Adrenal gland (tissue), 12 donors: ENCODE results near the gene CEP85L. TPM values are rescaled to one million over a fixed set of nuclear protein-coding genes. Genes with fewer than 3 reads are reported as not detected.

Experiments
- DNase-seq, 7 donors: peaks; one replicate each; pipeline ENCODE4 v3.0.0-alpha.2; 2019 to 2020
- H3K27ac ChIP-seq, 5 donors: fragments of 200-600 bp; sonication (generic) in 4 of 5; 1 replicate in 3 of 5; 2 replicates in 2 of 5; pipeline versions ENCODE4 v1.5.1 to v1.8.0; 2016 to 2020; ENCODE audit warnings: mild to moderate bottlenecking in 1 of 5
- H3K27me3 ChIP-seq: fragments of 200-600 bp; 2 replicates; pipeline ENCODE4 v1.8.0; 2021
- H3K36me3 ChIP-seq, 2 donors: fragments of 200-600 bp; replicated peaks in 1 of 2; 1 replicate in 1 of 2; 2 replicates in 1 of 2; pipeline versions ENCODE4 v1.5.1 to v1.8.0; 2018 to 2022
- H3K4me1 ChIP-seq, 2 donors: fragments of 200-600 bp; replicated peaks in 1 of 2; 1 replicate in 1 of 2; 2 replicates in 1 of 2; pipeline versions ENCODE4 v1.5.1 to v1.8.0; 2018 to 2021
- H3K4me3 ChIP-seq, 4 donors: fragments of 200-600 bp; sonication (generic) in 3 of 4; one replicate each; pipeline ENCODE4 v1.5.1; 2016 to 2018
- H3K9me3 ChIP-seq, 3 donors: fragments of 200-600 bp; sonication (generic) in 1 of 3; replicated peaks in 1 of 3; 1 replicate in 2 of 3; 2 replicates in 1 of 3; pipeline versions ENCODE4 v1.5.1 to v1.8.0; 2016 to 2021
- POLR2A ChIP-seq, 2 donors: fragments of 450-650 bp; IDR thresholded peaks; one replicate each; pipeline ENCODE4 v1.6.1; 2017; ENCODE audit warnings: antibody characterized with exemption in 2 of 2, mild to moderate bottlenecking in 2 of 2, moderate library complexity in 1 of 2
- WGBS, 4 donors: extraction: QIAGEN DNeasy Blood & Tissue Kit in 2 of 4; methylation state at CpG; one replicate each; pipeline versions ENCODE4 v1.1.5 to v1.1.7; 2013 to 2017; 5-methylcytosine and 5-hydroxymethylcytosine counted together
- intact Hi-C, 2 donors: fragments of 100-400 bp; cut with DNase I; formaldehyde crosslinking; loops; one replicate each; pipeline versions ENCODE4 v1.14.1 to v1.15.0; 2022 to 2023
- polyA plus RNA-seq, 3 donors: library from polyadenylated mRNA; stranded (reverse); fragments of 200-250 nt in 2 of 3; fragments of 350-450 nt in 1 of 3; fragmentation: Illumina TruSeq in 1 of 3; extraction: RNeasy Lipid Tissue Mini Kit (QIAGEN cat#74804) in 1 of 3; gene quantifications; one replicate each; pipeline ENCODE4 v1.2.3, GENCODE V29; 2013 to 2014
- total RNA-seq, 9 donors: library from RNA; depleted of rRNA in 4 of 9; stranded (reverse); fragments of >200 nt in 4 of 9; fragments of 120-200 nt in 1 of 9; fragmentation: NEBNext Ultra II Directional in 1 of 9; extraction: Animal tissue kit (Norgen Biotek cat#: 25700) in 1 of 9; gene quantifications; one replicate each; pipeline versions ENCODE4 v1.1.0 to v1.2.4, GENCODE V29; 2013 to 2023
- TF ChIP-seq, protein P1 (sequence below), 6 experiments: fragments of 450-650 bp in 4 of 6; fragments of 200-600 bp in 2 of 6; sonication (generic) in 1 of 6; IDR thresholded peaks; 1 replicate in 5 of 6; 2 replicates in 1 of 6; pipeline versions ENCODE4 v1.5.1 to v1.8.0; 2016 to 2021; ENCODE audit warnings: antibody characterized with exemption in 6 of 6, mild to moderate bottlenecking in 2 of 6, moderate library complexity in 1 of 6
- donor health status: healthy with polysubstance abuse.
- donor health status: Bipolar disorder and iron deficiency.
- donor health status: DM: yes; HTN: yes; CAD: no.
- donor health status: DM: no; HTN: no; CAD: no.
- donor health status: DM: no; HTN: no; CAD: no.
- donor health status: DM: yes; HTN: yes; CAD: no.

CEP85L gene
- total and polyA plus RNA-seq, 12 donors: 2.3 to 74.3 (median 23.3) TPM

GRCh38 chr6:118602300-118602699 is 49.1 kb downstream of the CEP85L start:
- WGBS, 4 donors: 92 to 96% (median 95%) methylated on average over 2 of the region's 2 CpGs
- no peak overlapping the region for H3K27ac ChIP-seq
- H3K9me3 ChIP-seq: no peaks in the 10 kb centered on the region
- H3K36me3 ChIP-seq: no peaks in the 10 kb centered on the region
- H3K27me3 ChIP-seq: no peaks in the 10 kb centered on the region
- peaks cover 0 to 14% of the 10 kb centered on the region in 2 donors for H3K4me1 ChIP-seq
- TF ChIP-seq, protein P1, sequence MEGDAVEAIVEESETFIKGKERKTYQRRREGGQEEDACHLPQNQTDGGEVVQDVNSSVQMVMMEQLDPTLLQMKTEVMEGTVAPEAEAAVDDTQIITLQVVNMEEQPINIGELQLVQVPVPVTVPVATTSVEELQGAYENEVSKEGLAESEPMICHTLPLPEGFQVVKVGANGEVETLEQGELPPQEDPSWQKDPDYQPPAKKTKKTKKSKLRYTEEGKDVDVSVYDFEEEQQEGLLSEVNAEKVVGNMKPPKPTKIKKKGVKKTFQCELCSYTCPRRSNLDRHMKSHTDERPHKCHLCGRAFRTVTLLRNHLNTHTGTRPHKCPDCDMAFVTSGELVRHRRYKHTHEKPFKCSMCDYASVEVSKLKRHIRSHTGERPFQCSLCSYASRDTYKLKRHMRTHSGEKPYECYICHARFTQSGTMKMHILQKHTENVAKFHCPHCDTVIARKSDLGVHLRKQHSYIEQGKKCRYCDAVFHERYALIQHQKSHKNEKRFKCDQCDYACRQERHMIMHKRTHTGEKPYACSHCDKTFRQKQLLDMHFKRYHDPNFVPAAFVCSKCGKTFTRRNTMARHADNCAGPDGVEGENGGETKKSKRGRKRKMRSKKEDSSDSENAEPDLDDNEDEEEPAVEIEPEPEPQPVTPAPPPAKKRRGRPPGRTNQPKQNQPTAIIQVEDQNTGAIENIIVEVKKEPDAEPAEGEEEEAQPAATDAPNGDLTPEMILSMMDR (IDR thresholded peaks at IDR 0.05): no peak
- TF ChIP-seq POLR2A (IDR thresholded peaks at IDR 0.05): no peak
- DNase-seq: no peak
- intact Hi-C loops: no loop called here
- no peak overlapping the region for H3K4me3 ChIP-seq

DNA sequence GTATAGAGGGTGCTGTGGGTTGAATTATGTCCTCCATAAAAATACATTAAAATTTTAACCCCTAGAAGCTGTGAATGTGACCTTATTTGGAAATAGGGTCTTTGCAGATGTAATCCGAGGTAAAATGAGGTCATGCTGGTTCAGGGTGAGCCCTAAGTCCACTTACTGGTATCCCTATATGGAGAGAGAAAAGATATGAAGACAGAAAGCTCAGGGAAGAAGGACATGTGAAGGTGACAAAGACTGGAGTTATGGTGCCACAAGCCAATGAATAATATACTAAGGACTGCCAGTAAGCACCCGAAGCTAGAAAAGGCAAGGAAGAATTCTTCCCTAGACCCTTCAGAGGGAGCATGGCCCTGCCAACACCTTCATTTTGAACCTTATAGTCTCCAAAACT is 53.1 kb downstream of the CEP85L start:
- no peaks in the 10 kb centered on the region for H3K27me3 ChIP-seq
- 66 to 84% (median 81%) methylated on average over 2 of the region's 2 CpGs for WGBS, 4 donors
- no peak overlapping the region for H3K27ac ChIP-seq
- no peak for DNase-seq
- H3K4me1 ChIP-seq: peaks cover 4 to 7% of the 10 kb centered on the region in 2 donors
- intact Hi-C loops: no loop called here
- H3K4me3 ChIP-seq: no peak overlapping the region
- TF ChIP-seq, protein P1 (IDR thresholded peaks at IDR 0.05): no peak
- TF ChIP-seq POLR2A (IDR thresholded peaks at IDR 0.05): no peak
- no peaks in the 10 kb centered on the region for H3K36me3 ChIP-seq
- no peaks in the 10 kb centered on the region for H3K9me3 ChIP-seq

GRCh38 chr6:118597636-118598035 is 53.8 kb downstream of the CEP85L start:
- no peak overlapping the region for H3K4me3 ChIP-seq
- intact Hi-C loops: no loop called here
- peaks cover 4 to 7% of the 10 kb centered on the region in 2 donors for H3K4me1 ChIP-seq
- no peaks in the 10 kb centered on the region for H3K9me3 ChIP-seq
- no peaks in the 10 kb centered on the region for H3K36me3 ChIP-seq
- WGBS, 4 donors: 66 to 80% (median 71%) methylated on average over 3 of the region's 3 CpGs
- no peaks in the 10 kb centered on the region for H3K27me3 ChIP-seq
- TF ChIP-seq, protein P1 (IDR thresholded peaks at IDR 0.05): no peak
- TF ChIP-seq POLR2A (IDR thresholded peaks at IDR 0.05): no peak
- DNase-seq: no peak
- H3K27ac ChIP-seq: no peak overlapping the region

- intact Hi-C loops: no loop called here
- DNase-seq: no peak
These were observed 54.5 kb downstream of the CEP85L start for GRCh38 chr6:118596774-118597320.

More at GRCh38 chr6:118596774-118597320, 54.5 kb downstream of the CEP85L start:
- Histone ChIP-seq H3K4me3 (no peak overlapping the region), H3K27ac (no peak overlapping the region), H3K4me1 (peaks cover 4 to 10% of the 10 kb centered on the region in 2 donors), H3K36me3 (no peaks in the 10 kb centered on the region), H3K27me3 (no peaks in the 10 kb centered on the region), H3K9me3 (no peaks in the 10 kb centered on the region)
- 93 to 96% (median 94%) methylated on average over 5 of the region's 5 CpGs for WGBS, 4 donors
- no peak for TF ChIP-seq POLR2A (IDR thresholded peaks at IDR 0.05)
- TF ChIP-seq, protein P1 (IDR thresholded peaks at IDR 0.05): no peak
